Measurements from ENCODE around the gene OVOL3.

Gene OVOL3

DNA sequence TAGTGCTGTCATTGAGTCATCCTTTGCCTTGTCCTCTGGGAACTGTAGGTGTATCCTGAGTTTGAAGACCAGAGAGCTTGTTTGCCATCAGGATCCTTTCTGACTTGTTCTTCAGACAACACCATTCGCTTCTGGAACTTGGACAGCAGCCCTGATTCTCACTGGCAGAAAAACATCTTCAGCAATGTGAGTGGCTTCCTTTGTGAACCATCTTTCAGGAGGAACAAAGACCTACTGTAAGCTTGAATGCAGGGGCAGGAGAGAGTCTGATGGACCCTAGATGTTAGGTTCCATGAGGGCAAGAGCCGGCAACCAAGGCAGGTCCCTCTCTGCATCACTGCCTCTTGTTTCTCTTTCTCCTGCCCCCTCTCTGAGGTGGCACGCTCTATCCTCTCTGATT is 29.6 kb upstream of the OVOL3 start:
- H3K9me3 ChIP-seq (ENCODE audit: insufficient read depth, low read depth, low read length): no peaks in the 10 kb centered on the region
- H2BK5ac ChIP-seq (ENCODE audit: low read depth, low read length, poor library complexity): no peak overlapping the region
- H4K12ac ChIP-seq (ENCODE audit: low read depth, low read length): no peak overlapping the region
- no peaks in the 10 kb centered on the region for H3K4me1 ChIP-seq (ENCODE audit: control insufficient read depth in 1 of 2, insufficient read depth in 2 of 2, low read length in 2 of 2)
- WGBS (ENCODE audit: extremely low coverage, insufficient coverage, insufficient read length): no CpG with 5 or more reads among the region's 3 CpGs
- no peak overlapping the region for H2BK120ac ChIP-seq (ENCODE audit: insufficient read depth, low read length, poor library complexity)
- H3K79me1 ChIP-seq (ENCODE audit: low read length): no peaks in the 10 kb centered on the region
- H3K23ac ChIP-seq (ENCODE audit: low read length): no peak overlapping the region
- H3K18ac ChIP-seq (ENCODE audit: low read length): no peak overlapping the region
- no peaks in the 10 kb centered on the region for H3K79me2 ChIP-seq (ENCODE audit: control insufficient read depth, insufficient read depth, low read length, poor library complexity)
- no peak overlapping the region for H3K9ac ChIP-seq (ENCODE audit: low read length)
- no peak overlapping the region for H4K91ac ChIP-seq (ENCODE audit: low read depth, low read length)
- no peak overlapping the region for H3K4ac ChIP-seq (ENCODE audit: low read depth, low read length)
- H2BK12ac ChIP-seq (ENCODE audit: low read length): no peak overlapping the region
- H3K27ac ChIP-seq (ENCODE audit: low read depth, low read length): no peak overlapping the region
- H3K4me3 ChIP-seq (ENCODE audit: low read depth, low read length): no peak overlapping the region
- no peaks in the 10 kb centered on the region for H3K27me3 ChIP-seq (ENCODE audit: insufficient read depth, low read length)
- peaks cover 34 to 47% of the 10 kb centered on the region in 2 experiments for H3K36me3 ChIP-seq (ENCODE audit: control insufficient read depth in 1 of 2, insufficient read depth in 2 of 2, low read length in 2 of 2)
- H4K8ac ChIP-seq (ENCODE audit: low read depth, low read length): no peak overlapping the region
- DNase-seq: no peak
- H2AK5ac ChIP-seq (ENCODE audit: low read length): no peak overlapping the region
- no peak overlapping the region for H3K14ac ChIP-seq (ENCODE audit: low read length)
- H3K4me2 ChIP-seq (ENCODE audit: low read length): no peak overlapping the region
- H2AFZ ChIP-seq (ENCODE audit: insufficient read depth, low read length, poor library complexity): no peak overlapping the region

- no peaks in the 10 kb centered on the region for H3K4me1 ChIP-seq (ENCODE audit: control insufficient read depth in 1 of 2, insufficient read depth in 2 of 2, low read length in 2 of 2)
- no peak overlapping the region for H3K23ac ChIP-seq (ENCODE audit: low read length)
- H3K27me3 ChIP-seq (ENCODE audit: insufficient read depth, low read length): no peaks in the 10 kb centered on the region
- no peaks in the 10 kb centered on the region for H3K79me1 ChIP-seq (ENCODE audit: low read length)
- H4K91ac ChIP-seq (ENCODE audit: low read depth, low read length): no peak overlapping the region
- H2BK120ac ChIP-seq (ENCODE audit: insufficient read depth, low read length, poor library complexity): no peak overlapping the region
- WGBS (ENCODE audit: extremely low coverage, insufficient coverage, insufficient read length): no CpG with 5 or more reads among the region's 7 CpGs
- no peak overlapping the region for H2AFZ ChIP-seq (ENCODE audit: insufficient read depth, low read length, poor library complexity)
- H3K14ac ChIP-seq (ENCODE audit: low read length): no peak overlapping the region
- no peak overlapping the region for H3K4me2 ChIP-seq (ENCODE audit: low read length)
- no peaks in the 10 kb centered on the region for H3K9me3 ChIP-seq (ENCODE audit: insufficient read depth, low read depth, low read length)
- no peak for DNase-seq
- H3K27ac ChIP-seq (ENCODE audit: low read depth, low read length): no peak overlapping the region
- H3K9ac ChIP-seq (ENCODE audit: low read length): no peak overlapping the region
- H3K18ac ChIP-seq (ENCODE audit: low read length): no peak overlapping the region
- H3K79me2 ChIP-seq (ENCODE audit: control insufficient read depth, insufficient read depth, low read length, poor library complexity): no peaks in the 10 kb centered on the region
- peaks cover 38 to 52% of the 10 kb centered on the region in 2 experiments for H3K36me3 ChIP-seq (ENCODE audit: control insufficient read depth in 1 of 2, insufficient read depth in 2 of 2, low read length in 2 of 2)
- no peak overlapping the region for H3K4ac ChIP-seq (ENCODE audit: low read depth, low read length)
- H2BK5ac ChIP-seq (ENCODE audit: low read depth, low read length, poor library complexity): no peak overlapping the region
- no peak overlapping the region for H3K4me3 ChIP-seq (ENCODE audit: low read depth, low read length)
- no peak overlapping the region for H4K12ac ChIP-seq (ENCODE audit: low read depth, low read length)
- no peak overlapping the region for H2BK12ac ChIP-seq (ENCODE audit: low read length)
- no peak overlapping the region for H4K8ac ChIP-seq (ENCODE audit: low read depth, low read length)
- no peak overlapping the region for H2AK5ac ChIP-seq (ENCODE audit: low read length)
Observed at GRCh38 chr19:36081894-36082293, 29.0 kb upstream of the OVOL3 start.

- Histone ChIP-seq H2BK120ac (ENCODE audit: insufficient read depth, low read length, poor library complexity) (no peak overlapping the region), H3K27me3 (ENCODE audit: insufficient read depth, low read length) (no peaks in the 10 kb centered on the region), H3K9ac (ENCODE audit: low read length) (no peak overlapping the region), H3K4me1 (ENCODE audit: control insufficient read depth in 1 of 2, insufficient read depth in 2 of 2, low read length in 2 of 2) (no peaks in the 10 kb centered on the region), H4K91ac (ENCODE audit: low read depth, low read length) (no peak overlapping the region), H3K27ac (ENCODE audit: low read depth, low read length) (no peak overlapping the region), H2AFZ (ENCODE audit: insufficient read depth, low read length, poor library complexity) (no peak overlapping the region), H4K12ac (ENCODE audit: low read depth, low read length) (no peak overlapping the region), H3K4me2 (ENCODE audit: low read length) (no peak overlapping the region), H2AK5ac (ENCODE audit: low read length) (no peak overlapping the region), H2BK12ac (ENCODE audit: low read length) (no peak overlapping the region), H3K4me3 (ENCODE audit: low read depth, low read length) (no peak overlapping the region), H3K36me3 (ENCODE audit: control insufficient read depth in 1 of 2, insufficient read depth in 2 of 2, low read length in 2 of 2) (peaks cover 42 to 53% of the 10 kb centered on the region in 2 experiments), H3K9me3 (ENCODE audit: insufficient read depth, low read depth, low read length) (no peaks in the 10 kb centered on the region), H2BK5ac (ENCODE audit: low read depth, low read length, poor library complexity) (no peak overlapping the region), H4K8ac (ENCODE audit: low read depth, low read length) (no peak overlapping the region), H3K4ac (ENCODE audit: low read depth, low read length) (no peak overlapping the region), H3K23ac (ENCODE audit: low read length) (no peak overlapping the region), H3K14ac (ENCODE audit: low read length) (no peak overlapping the region), H3K79me2 (ENCODE audit: control insufficient read depth, insufficient read depth, low read length, poor library complexity) (no peaks in the 10 kb centered on the region), H3K79me1 (ENCODE audit: low read length) (no peaks in the 10 kb centered on the region), H3K18ac (ENCODE audit: low read length) (no peak overlapping the region)
- WGBS (ENCODE audit: extremely low coverage, insufficient coverage, insufficient read length): no CpG with 5 or more reads among the region's 13 CpGs
- DNase-seq: no peak
Observed at GRCh38 chr19:36082916-36083315, 28.0 kb upstream of the OVOL3 start.

- no peak overlapping the region for H4K12ac ChIP-seq (ENCODE audit: low read depth, low read length)
- no peak overlapping the region for H3K27ac ChIP-seq (ENCODE audit: low read depth, low read length)
- H2AFZ ChIP-seq (ENCODE audit: insufficient read depth, low read length, poor library complexity): no peak overlapping the region
- DNase-seq: no peak
- no peaks in the 10 kb centered on the region for H3K4me1 ChIP-seq (ENCODE audit: control insufficient read depth in 1 of 2, insufficient read depth in 2 of 2, low read length in 2 of 2)
- H3K4me2 ChIP-seq (ENCODE audit: low read length): no peak overlapping the region
- no peak overlapping the region for H4K8ac ChIP-seq (ENCODE audit: low read depth, low read length)
- no peaks in the 10 kb centered on the region for H3K27me3 ChIP-seq (ENCODE audit: insufficient read depth, low read length)
- H3K9ac ChIP-seq (ENCODE audit: low read length): no peak overlapping the region
- no peak overlapping the region for H2AK5ac ChIP-seq (ENCODE audit: low read length)
- H3K36me3 ChIP-seq (ENCODE audit: control insufficient read depth in 1 of 2, insufficient read depth in 2 of 2, low read length in 2 of 2): peaks cover 50 to 61% of the 10 kb centered on the region in 2 experiments
- no peaks in the 10 kb centered on the region for H3K9me3 ChIP-seq (ENCODE audit: insufficient read depth, low read depth, low read length)
- H3K79me2 ChIP-seq (ENCODE audit: control insufficient read depth, insufficient read depth, low read length, poor library complexity): no peaks in the 10 kb centered on the region
- H3K23ac ChIP-seq (ENCODE audit: low read length): no peak overlapping the region
- no peak overlapping the region for H2BK12ac ChIP-seq (ENCODE audit: low read length)
- H4K91ac ChIP-seq (ENCODE audit: low read depth, low read length): no peak overlapping the region
- no CpG with 5 or more reads among the region's 12 CpGs for WGBS (ENCODE audit: extremely low coverage, insufficient coverage, insufficient read length)
- H3K14ac ChIP-seq (ENCODE audit: low read length): no peak overlapping the region
- H3K79me1 ChIP-seq (ENCODE audit: low read length): no peaks in the 10 kb centered on the region
- no peak overlapping the region for H3K4me3 ChIP-seq (ENCODE audit: low read depth, low read length)
- no peak overlapping the region for H3K4ac ChIP-seq (ENCODE audit: low read depth, low read length)
- no peak overlapping the region for H3K18ac ChIP-seq (ENCODE audit: low read length)
- no peak overlapping the region for H2BK120ac ChIP-seq (ENCODE audit: insufficient read depth, low read length, poor library complexity)
- H2BK5ac ChIP-seq (ENCODE audit: low read depth, low read length, poor library complexity): no peak overlapping the region
Observed at GRCh38 chr19:36084231-36085009, 26.5 kb upstream of the OVOL3 start.
